ENCODE data around the gene FOXL1. TPM values are rescaled to one million over a fixed set of nuclear protein-coding genes. Genes with fewer than 3 reads are reported as not detected.

The FOXL1 gene
- total RNA-seq, 3 donors from 2014 or later (not counting 1 experiment from before 2014, with no cell fraction given): 0.10 TPM; not detected in 2

GRCh38 chr16:86557587-86557986 is 20.8 kb upstream of the FOXL1 start:
- intact Hi-C loops (cut with micrococcal nuclease): no loop called here

GRCh38 chr16:86558355-86559193 is 19.8 kb upstream of the FOXL1 start:
- Mint-ChIP-seq H3K27ac (no peak overlapping the region), H3K27me3 (ENCODE audit: low read depth in 2 of 2) (peaks cover 2 to 7% of the 10 kb centered on the region in 2 donors), H3K4me1 (peaks cover 18 to 20% of the 10 kb centered on the region in 2 donors), H3K9me3 (no peaks in the 10 kb centered on the region), H3K36me3 (no peaks in the 10 kb centered on the region), H3K4me3 (no peak overlapping the region)
- intact Hi-C loops (cut with micrococcal nuclease): no loop called here
- no peak for ATAC-seq
- peaks cover 19% of the 10 kb centered on the region for H3K4me1 ChIP-seq (ENCODE audit: control insufficient read depth, insufficient read depth, low read length)
- no peak for DNase-seq
- H3K4me3 ChIP-seq (ENCODE audit: low read length): no peak overlapping the region
- 83% methylated on average over 26 of the region's 28 CpGs for WGBS (ENCODE audit: insufficient coverage)
- H3K27ac ChIP-seq (ENCODE audit: low read length): no peak overlapping the region
- H3K9me3 ChIP-seq (ENCODE audit: control insufficient read depth, insufficient read depth, low read length): no peaks in the 10 kb centered on the region
- no peak for TF ChIP-seq CTCF (IDR thresholded peaks at IDR 0.05)
- no peaks in the 10 kb centered on the region for H3K27me3 ChIP-seq (ENCODE audit: control insufficient read depth, insufficient read depth, low read length)
- H3K36me3 ChIP-seq (ENCODE audit: control insufficient read depth, insufficient read depth, low read length): no peaks in the 10 kb centered on the region

More at GRCh38 chr16:86557587-86557986, 20.8 kb upstream of the FOXL1 start:
- H3K9me3 Mint-ChIP-seq: no peaks in the 10 kb centered on the region
- TF ChIP-seq CTCF (IDR thresholded peaks at IDR 0.05): no peak
- peaks cover 0 to 5% of the 10 kb centered on the region in 2 donors for H3K27me3 Mint-ChIP-seq (ENCODE audit: low read depth in 2 of 2)
- no peak overlapping the region for H3K4me3 Mint-ChIP-seq
- H3K36me3 Mint-ChIP-seq: no peaks in the 10 kb centered on the region
- no peak overlapping the region for H3K27ac Mint-ChIP-seq
- ATAC-seq (no peak), DNase-seq (no peak)
- Histone ChIP-seq H3K27ac (ENCODE audit: low read length) (no peak overlapping the region), H3K4me1 (ENCODE audit: control insufficient read depth, insufficient read depth, low read length) (peaks cover 18% of the 10 kb centered on the region), H3K36me3 (ENCODE audit: control insufficient read depth, insufficient read depth, low read length) (no peaks in the 10 kb centered on the region), H3K27me3 (ENCODE audit: control insufficient read depth, insufficient read depth, low read length) (no peaks in the 10 kb centered on the region), H3K4me3 (ENCODE audit: low read length) (no peak overlapping the region), H3K9me3 (ENCODE audit: control insufficient read depth, insufficient read depth, low read length) (no peaks in the 10 kb centered on the region)
- peaks cover 20 to 24% of the 10 kb centered on the region in 2 donors for H3K4me1 Mint-ChIP-seq
- WGBS (ENCODE audit: insufficient coverage): 87% methylated on average over 4 of the region's 4 CpGs

- Mint-ChIP-seq H3K4me3 (no peak overlapping the region), H3K4me1 (peaks cover 15% of the 10 kb centered on the region in 2 donors), H3K27ac (no peak overlapping the region), H3K36me3 (no peaks in the 10 kb centered on the region), H3K9me3 (no peaks in the 10 kb centered on the region), H3K27me3 (ENCODE audit: low read depth in 2 of 2) (peaks cover 15 to 17% of the 10 kb centered on the region in 2 donors)
- Histone ChIP-seq H3K9me3 (ENCODE audit: control insufficient read depth, insufficient read depth, low read length) (no peaks in the 10 kb centered on the region), H3K4me1 (ENCODE audit: control insufficient read depth, insufficient read depth, low read length) (peaks cover 15% of the 10 kb centered on the region), H3K4me3 (ENCODE audit: low read length) (no peak overlapping the region), H3K27ac (ENCODE audit: low read length) (no peak overlapping the region), H3K27me3 (ENCODE audit: control insufficient read depth, insufficient read depth, low read length) (peaks cover 9% of the 10 kb centered on the region), H3K36me3 (ENCODE audit: control insufficient read depth, insufficient read depth, low read length) (no peaks in the 10 kb centered on the region)
- no peak for ATAC-seq
- TF ChIP-seq CTCF (IDR thresholded peaks at IDR 0.05): no peak
- no peak for DNase-seq
- intact Hi-C loops (cut with micrococcal nuclease): loop anchor here (5.0 kb wide), 3 partner anchors 202 to 517 kb away; no protein-coding TSS in a partner anchor
- WGBS (ENCODE audit: insufficient coverage): 85% methylated on average over 9 of the region's 9 CpGs
These were observed 18.5 kb upstream of the FOXL1 start for GRCh38 chr16:86559802-86560305.
